ENCODE data around the gene EIF2A.

GRCh38 chr3:150547045-150547741 is 606 bp downstream of the EIF2A start:
- TF ChIP-seq CTCF (IDR thresholded peaks at IDR 0.05) (no peak), POLR2A (IDR thresholded peaks at IDR 0.05) (no peak)
